Measurements from ENCODE around the gene RIPK1.

GRCh38 chr6:3140201-3140600 lies 71.9 kb downstream of the RIPK1 start:
- TF ChIP-seq SIRT6 (IDR thresholded peaks at IDR 0.05; ENCODE audit: low read length) (no peak), POLR2A (IDR thresholded peaks at IDR 0.05; ENCODE audit: control extremely low read depth in 1 of 2, low read depth in 2 of 2, low read length in 2 of 2) (no peak), JUND (IDR thresholded peaks at IDR 0.05; ENCODE audit: low read length) (no peak), CTCF (IDR thresholded peaks at IDR 0.05; ENCODE audit: control extremely low read depth in 1 of 3, insufficient read depth in 1 of 3, low read depth in 1 of 3, low read length in 3 of 3) (no peak), YY1 (IDR thresholded peaks at IDR 0.05; ENCODE audit: low read depth, low read length) (no peak), RAD21 (IDR thresholded peaks at IDR 0.05 in 1 of 2, conservative IDR thresholded peaks at IDR 0.05 in 1 of 2; ENCODE audit: low read depth in 2 of 2, low read length in 2 of 2) (no peak), PHF8 (conservative IDR thresholded peaks at IDR 0.05; ENCODE audit: low read depth, low read length) (no peak), ATF3 (IDR thresholded peaks at IDR 0.05; ENCODE audit: insufficient read depth, low read depth, low read length) (no peak), POLR2AphosphoS5 (IDR thresholded peaks at IDR 0.05; ENCODE audit: low read depth, low read length) (no peak), EGR1 (IDR thresholded peaks at IDR 0.05; ENCODE audit: borderline replicate concordance, low read depth, low read length) (no peak), HDAC2 (IDR thresholded peaks at IDR 0.05; ENCODE audit: borderline replicate concordance in 1 of 2, low read depth in 2 of 2, low read length in 2 of 2) (no peak)
